ENCODE results near the gene WDPCP. TPM values are rescaled to one million over a fixed set of nuclear protein-coding genes. Genes with fewer than 3 reads are reported as not detected.

WDPCP gene
- total RNA-seq, 1 donor from 2014 or later, result 5.2 TPM

DNA sequence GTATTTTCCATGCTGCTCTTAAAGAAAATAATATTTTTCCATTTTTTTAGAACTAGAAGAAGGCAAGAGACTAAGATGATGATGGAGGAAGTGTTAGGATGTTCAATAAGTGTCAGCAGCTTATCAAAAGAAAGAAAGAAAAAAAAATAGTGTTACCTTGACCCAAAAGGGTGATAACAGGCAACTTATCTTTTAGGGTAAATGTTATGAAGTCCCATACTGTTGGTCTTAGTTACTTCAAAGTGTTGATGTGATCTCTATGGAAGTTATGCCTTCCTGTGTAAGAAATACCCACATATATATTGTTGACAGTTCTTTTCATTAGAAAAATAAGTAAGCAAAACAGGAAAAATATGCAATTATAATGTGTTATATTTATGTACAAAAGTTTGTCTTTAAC lies 394.1 kb downstream of the WDPCP start:
- no peak for DNase-seq (ENCODE audit: low spot score in 2 of 2)
- TF ChIP-seq, protein P1, sequence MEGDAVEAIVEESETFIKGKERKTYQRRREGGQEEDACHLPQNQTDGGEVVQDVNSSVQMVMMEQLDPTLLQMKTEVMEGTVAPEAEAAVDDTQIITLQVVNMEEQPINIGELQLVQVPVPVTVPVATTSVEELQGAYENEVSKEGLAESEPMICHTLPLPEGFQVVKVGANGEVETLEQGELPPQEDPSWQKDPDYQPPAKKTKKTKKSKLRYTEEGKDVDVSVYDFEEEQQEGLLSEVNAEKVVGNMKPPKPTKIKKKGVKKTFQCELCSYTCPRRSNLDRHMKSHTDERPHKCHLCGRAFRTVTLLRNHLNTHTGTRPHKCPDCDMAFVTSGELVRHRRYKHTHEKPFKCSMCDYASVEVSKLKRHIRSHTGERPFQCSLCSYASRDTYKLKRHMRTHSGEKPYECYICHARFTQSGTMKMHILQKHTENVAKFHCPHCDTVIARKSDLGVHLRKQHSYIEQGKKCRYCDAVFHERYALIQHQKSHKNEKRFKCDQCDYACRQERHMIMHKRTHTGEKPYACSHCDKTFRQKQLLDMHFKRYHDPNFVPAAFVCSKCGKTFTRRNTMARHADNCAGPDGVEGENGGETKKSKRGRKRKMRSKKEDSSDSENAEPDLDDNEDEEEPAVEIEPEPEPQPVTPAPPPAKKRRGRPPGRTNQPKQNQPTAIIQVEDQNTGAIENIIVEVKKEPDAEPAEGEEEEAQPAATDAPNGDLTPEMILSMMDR (IDR thresholded peaks at IDR 0.05), result no peak
- intact Hi-C loops (cut with DNase I), result no loop called here
- H3K9me3 ChIP-seq, result peaks cover 0 to 2% of the 10 kb centered on the region in 2 donors
- no peak overlapping the region for H3K4me3 ChIP-seq
- no peaks in the 10 kb centered on the region for H3K27me3 ChIP-seq
- H3K4me1 ChIP-seq, result no peaks in the 10 kb centered on the region
- H3K36me3 ChIP-seq, result no peaks in the 10 kb centered on the region
- H3K27ac ChIP-seq, result no peak overlapping the region

DNA sequence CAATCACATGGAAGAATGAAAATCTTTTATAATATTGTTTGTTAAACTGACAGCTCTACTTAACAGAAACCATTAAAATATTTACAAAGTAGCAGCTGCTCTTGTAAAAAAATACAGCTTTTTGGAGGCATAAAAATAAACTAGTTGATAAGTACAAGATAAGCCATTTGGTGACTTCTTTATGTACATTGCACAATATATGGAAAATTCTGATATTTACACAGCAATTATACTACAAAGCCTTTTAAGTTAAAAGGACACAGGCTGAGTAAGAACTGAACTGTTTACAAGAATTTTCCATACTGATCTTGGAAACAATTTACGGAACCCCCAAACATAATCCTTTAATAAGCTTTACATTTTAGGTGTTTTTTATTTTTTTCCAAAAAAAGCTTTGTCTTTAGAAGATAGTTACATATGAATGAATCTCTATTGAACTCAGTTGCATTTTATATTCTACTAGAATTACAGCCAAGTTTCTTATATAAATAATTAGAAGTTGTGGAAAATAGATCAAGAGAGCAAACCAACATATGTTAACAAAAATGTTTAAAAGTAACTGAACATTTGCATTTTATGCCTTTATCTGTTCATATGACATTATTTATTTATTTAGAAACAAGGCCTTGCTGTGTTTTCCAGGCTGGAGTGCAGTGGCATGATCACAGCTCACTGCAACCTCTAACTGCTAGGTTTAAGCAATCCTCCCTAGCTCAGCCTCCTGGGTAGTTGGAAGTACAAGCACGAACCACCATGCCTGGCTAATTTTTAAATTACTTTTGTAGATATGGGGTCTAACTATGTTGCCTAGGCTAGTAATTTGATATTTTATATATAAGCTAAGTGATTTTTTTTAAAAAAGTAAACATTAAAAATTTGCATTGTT lies 395.1 kb downstream of the WDPCP start:
- Histone ChIP-seq H3K4me1 (no peaks in the 10 kb centered on the region), H3K27me3 (no peaks in the 10 kb centered on the region), H3K36me3 (no peaks in the 10 kb centered on the region), H3K4me3 (no peak overlapping the region), H3K27ac (no peak overlapping the region), H3K9me3 (peaks cover 0 to 10% of the 10 kb centered on the region in 2 donors)
- TF ChIP-seq, protein P1 (IDR thresholded peaks at IDR 0.05), result no peak
- intact Hi-C loops (cut with DNase I), result no loop called here
- DNase-seq (ENCODE audit: low spot score in 2 of 2), result no peak

DNA sequence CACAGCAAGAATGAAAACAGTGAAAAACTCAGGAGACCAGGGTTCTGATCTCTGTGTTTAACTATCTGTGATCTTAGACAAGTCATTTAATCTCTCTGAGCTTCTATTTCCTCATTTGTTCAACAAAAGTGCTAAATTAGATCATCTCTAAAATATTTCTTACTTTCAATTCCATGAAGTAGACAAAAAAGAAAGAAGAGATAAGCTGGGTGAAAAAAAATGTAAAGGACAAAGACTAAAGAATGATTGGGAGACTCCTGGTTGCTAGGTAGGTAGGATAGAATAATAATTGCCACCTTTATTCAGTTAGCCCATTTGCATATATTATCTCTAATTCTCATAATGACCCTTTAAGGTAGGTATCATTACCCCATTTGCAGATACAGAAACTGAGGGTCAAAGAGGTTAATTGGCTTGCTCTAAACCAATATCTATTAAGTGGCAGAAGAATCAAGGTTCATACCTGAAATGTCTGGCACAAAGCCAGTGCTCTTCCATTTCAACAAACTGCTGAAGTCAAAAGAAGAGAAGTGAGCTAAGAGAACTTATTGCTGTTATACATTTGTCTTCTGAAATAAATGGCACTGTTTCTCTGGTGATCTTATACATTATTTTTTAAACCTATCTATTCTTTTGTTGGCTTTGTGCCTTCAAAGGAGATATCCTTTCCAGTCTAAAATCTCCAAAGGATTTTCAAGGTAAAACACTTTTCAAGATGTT lies 395.9 kb downstream of the WDPCP start:
- Histone ChIP-seq H3K4me1 (no peaks in the 10 kb centered on the region), H3K36me3 (no peaks in the 10 kb centered on the region), H3K27ac (no peak overlapping the region), H3K9me3 (peaks cover 0 to 14% of the 10 kb centered on the region in 2 donors), H3K27me3 (no peaks in the 10 kb centered on the region), H3K4me3 (no peak overlapping the region)
- no peak for DNase-seq (ENCODE audit: low spot score in 2 of 2)
- TF ChIP-seq, protein P1 (IDR thresholded peaks at IDR 0.05), result no peak
- intact Hi-C loops (cut with DNase I), result no loop called here

DNA sequence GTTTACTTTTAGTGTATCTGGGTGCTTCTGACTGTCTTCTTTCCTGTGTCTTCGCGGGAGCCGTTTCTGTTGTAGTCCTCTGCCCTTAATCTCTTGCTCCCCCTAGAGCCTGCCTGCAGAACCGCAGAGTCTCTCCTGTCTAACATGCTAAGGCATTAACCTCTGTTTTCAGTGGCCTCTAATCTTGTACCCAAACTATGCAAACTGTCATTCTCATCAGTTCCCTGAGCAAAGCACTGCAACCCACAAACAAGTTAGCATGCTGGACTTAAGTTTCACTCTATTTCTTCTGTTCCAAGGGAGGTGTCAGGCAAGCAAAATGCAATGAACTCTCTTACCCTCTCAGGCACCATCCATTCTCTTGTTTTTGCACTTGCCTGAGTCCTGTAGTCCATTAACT lies 399.3 kb downstream of the WDPCP start:
- intact Hi-C loops (cut with DNase I), result no loop called here
- H3K9me3 ChIP-seq, result peaks cover 0 to 31% of the 10 kb centered on the region in 2 donors
- H3K4me3 ChIP-seq, result no peak overlapping the region
- TF ChIP-seq, protein P1 (IDR thresholded peaks at IDR 0.05), result no peak
- no peaks in the 10 kb centered on the region for H3K4me1 ChIP-seq
- H3K27me3 ChIP-seq, result no peaks in the 10 kb centered on the region
- no peak overlapping the region for H3K27ac ChIP-seq
- no peaks in the 10 kb centered on the region for H3K36me3 ChIP-seq
- DNase-seq (ENCODE audit: low spot score in 2 of 2), result no peak

DNA sequence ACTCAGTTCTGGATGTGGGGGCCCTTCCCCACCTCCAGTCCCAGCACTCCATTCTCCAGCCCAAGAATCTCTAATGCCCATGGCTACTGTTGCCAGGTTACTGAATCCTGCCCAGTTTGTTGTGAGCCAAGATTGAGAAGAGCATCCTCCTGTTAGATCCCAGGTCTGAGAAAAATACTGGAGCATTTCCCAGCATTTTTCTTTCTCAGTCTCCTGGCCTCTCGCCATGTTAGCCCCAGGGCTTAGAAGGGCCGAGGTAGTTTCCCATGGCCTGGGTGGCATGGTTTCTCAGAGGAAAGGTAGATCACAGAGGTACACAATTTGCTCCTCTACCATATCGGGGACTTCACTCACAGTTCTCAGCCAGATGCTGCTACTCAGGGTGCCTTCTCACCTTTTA lies 401.9 kb downstream of the WDPCP start:
- intact Hi-C loops (cut with DNase I), result no loop called here

More for the DNA sequence above, 401.9 kb downstream of the WDPCP start:
- TF ChIP-seq, protein P1 (IDR thresholded peaks at IDR 0.05), result no peak
- H3K36me3 ChIP-seq, result no peaks in the 10 kb centered on the region
- no peaks in the 10 kb centered on the region for H3K4me1 ChIP-seq
- no peak for DNase-seq (ENCODE audit: low spot score in 2 of 2)
- H3K9me3 ChIP-seq, result peaks cover 0 to 52% of the 10 kb centered on the region in 2 donors
- H3K27ac ChIP-seq, result no peak overlapping the region
- no peak overlapping the region for H3K4me3 ChIP-seq
- H3K27me3 ChIP-seq, result no peaks in the 10 kb centered on the region
